ENCODE data around the gene WDR37. TPM values are rescaled to one million over a fixed set of nuclear protein-coding genes. Genes with fewer than 3 reads are reported as not detected.

The WDR37 gene
- total RNA-seq, 1 donor from 2014 or later = 12.5 TPM

DNA sequence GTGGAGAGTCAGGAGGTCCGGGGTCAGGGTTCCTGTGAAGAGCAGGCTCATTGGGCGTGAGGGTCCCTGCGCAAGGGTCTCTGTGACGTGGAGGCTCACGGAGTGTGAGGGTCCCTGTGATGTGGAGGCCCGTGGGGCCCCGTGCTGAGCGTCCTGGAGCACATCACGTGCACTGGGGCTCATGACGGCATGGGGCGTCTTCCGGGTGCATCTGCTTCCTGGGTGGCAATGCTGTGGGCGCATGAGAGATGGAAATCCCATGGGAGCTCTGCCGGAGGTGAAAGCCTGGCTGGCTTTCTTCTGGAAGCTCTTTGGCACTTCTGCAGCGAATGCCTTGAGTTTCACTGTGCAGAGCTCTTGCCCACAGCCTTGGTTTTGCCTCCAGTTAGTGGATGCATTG lies 71.4 kb downstream of the WDR37 start:
- Histone ChIP-seq H3K4me1 (ENCODE audit: control insufficient read depth in 3 of 3, insufficient read depth in 3 of 3, low read length in 3 of 3) (peaks cover 0 to 4% (median 0%) of the 10 kb centered on the region in 3 donors), H3K27me3 (ENCODE audit: control insufficient read depth in 3 of 3, insufficient read depth in 3 of 3, low read length in 3 of 3) (no peaks in the 10 kb centered on the region), H3K27ac (ENCODE audit: low read depth, low read length) (no peak overlapping the region), H3K9ac (ENCODE audit: low read depth in 1 of 3, low read length in 3 of 3) (no peak overlapping the region), H3K9me3 (ENCODE audit: control insufficient read depth in 3 of 3, low read length in 3 of 3) (no peaks in the 10 kb centered on the region), H3K36me3 (ENCODE audit: control insufficient read depth in 3 of 3, insufficient read depth in 3 of 3, low read length in 3 of 3) (peaks cover 59 to 63% (median 59%) of the 10 kb centered on the region in 3 donors), H3K4me3 (ENCODE audit: low read length in 3 of 3) (no peak overlapping the region)

DNA sequence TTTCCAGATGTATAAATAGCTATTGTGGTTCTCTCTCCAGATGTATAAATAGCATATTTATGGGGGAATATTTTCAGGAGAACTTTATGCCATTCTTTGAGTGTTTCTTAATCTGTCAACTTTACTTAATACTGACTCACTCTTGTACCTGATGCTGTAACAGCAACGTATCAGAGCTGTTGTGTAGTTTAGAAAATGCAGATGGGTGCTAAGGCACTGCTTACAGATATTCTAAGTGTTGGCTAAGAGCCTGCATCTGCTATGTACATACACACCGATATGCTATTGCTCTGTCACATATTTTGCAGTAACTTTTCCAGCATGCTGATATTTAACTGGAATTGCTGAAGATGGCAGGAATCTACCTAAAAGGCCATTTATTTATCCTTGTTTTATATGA lies 71.9 kb downstream of the WDR37 start:
- H3K4me3 ChIP-seq (ENCODE audit: low read length in 3 of 3) = no peak overlapping the region
- H3K4me1 ChIP-seq (ENCODE audit: control insufficient read depth in 3 of 3, insufficient read depth in 3 of 3, low read length in 3 of 3) = peaks cover 0 to 4% (median 0%) of the 10 kb centered on the region in 3 donors
- H3K9me3 ChIP-seq (ENCODE audit: control insufficient read depth in 3 of 3, low read length in 3 of 3) = no peaks in the 10 kb centered on the region
- H3K27ac ChIP-seq (ENCODE audit: low read depth, low read length) = no peak overlapping the region
- no peak overlapping the region for H3K9ac ChIP-seq (ENCODE audit: low read depth in 1 of 3, low read length in 3 of 3)
- H3K36me3 ChIP-seq (ENCODE audit: control insufficient read depth in 3 of 3, insufficient read depth in 3 of 3, low read length in 3 of 3) = peaks cover 57 to 63% (median 59%) of the 10 kb centered on the region in 3 donors
- H3K27me3 ChIP-seq (ENCODE audit: control insufficient read depth in 3 of 3, insufficient read depth in 3 of 3, low read length in 3 of 3) = no peaks in the 10 kb centered on the region

DNA sequence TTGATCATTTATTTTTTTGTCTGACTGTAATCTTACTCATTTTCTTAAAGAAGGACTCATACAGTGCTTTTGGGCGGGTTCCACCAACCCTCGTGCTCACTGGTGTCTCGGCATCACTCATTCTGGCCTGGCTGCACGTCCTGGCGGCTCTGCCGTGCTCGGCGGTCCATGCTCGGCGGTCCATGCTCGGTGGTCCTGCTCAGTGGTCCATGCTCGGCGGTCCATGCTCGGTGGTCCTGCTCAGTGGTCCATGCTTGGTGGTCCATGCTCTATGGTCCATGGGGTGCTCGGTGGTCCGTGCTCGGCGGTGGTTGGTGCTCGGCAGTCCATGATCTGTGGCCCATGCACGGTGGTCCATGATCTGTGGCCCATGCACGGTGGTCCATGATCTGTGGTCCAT lies 72.5 kb downstream of the WDR37 start:
- peaks cover 57 to 63% (median 59%) of the 10 kb centered on the region in 3 donors for H3K36me3 ChIP-seq (ENCODE audit: control insufficient read depth in 3 of 3, insufficient read depth in 3 of 3, low read length in 3 of 3)
- no peaks in the 10 kb centered on the region for H3K9me3 ChIP-seq (ENCODE audit: control insufficient read depth in 3 of 3, low read length in 3 of 3)
- no peak overlapping the region for H3K27ac ChIP-seq (ENCODE audit: low read depth, low read length)
- H3K27me3 ChIP-seq (ENCODE audit: control insufficient read depth in 3 of 3, insufficient read depth in 3 of 3, low read length in 3 of 3) = no peaks in the 10 kb centered on the region
- H3K4me1 ChIP-seq (ENCODE audit: control insufficient read depth in 3 of 3, insufficient read depth in 3 of 3, low read length in 3 of 3) = peaks cover 0 to 4% (median 0%) of the 10 kb centered on the region in 3 donors
- no peak overlapping the region for H3K4me3 ChIP-seq (ENCODE audit: low read length in 3 of 3)
- no peak overlapping the region for H3K9ac ChIP-seq (ENCODE audit: low read depth in 1 of 3, low read length in 3 of 3)

DNA sequence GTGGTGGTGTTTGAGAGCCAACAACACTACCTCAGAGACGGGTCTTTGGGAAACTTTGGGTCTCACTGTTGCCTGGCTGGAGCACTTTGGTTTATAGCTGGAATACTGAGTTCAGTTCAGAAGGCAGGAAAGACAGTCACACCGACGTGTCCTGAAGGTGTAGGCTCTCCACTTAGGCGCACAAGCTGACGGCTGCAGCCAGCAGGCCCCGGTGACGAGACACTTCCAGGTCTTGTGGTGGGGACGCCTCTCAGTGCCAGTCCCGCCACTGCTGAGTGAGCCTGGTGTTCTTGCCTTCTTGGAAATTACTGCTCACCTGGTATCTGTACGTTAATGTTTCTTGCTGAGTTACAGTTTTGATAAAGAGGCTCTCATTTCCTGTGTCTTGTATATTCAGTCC lies 74.0 kb downstream of the WDR37 start:
- H3K9me3 ChIP-seq (ENCODE audit: control insufficient read depth in 3 of 3, low read length in 3 of 3) = no peaks in the 10 kb centered on the region
- peaks cover 43 to 48% (median 46%) of the 10 kb centered on the region in 3 donors for H3K36me3 ChIP-seq (ENCODE audit: control insufficient read depth in 3 of 3, insufficient read depth in 3 of 3, low read length in 3 of 3)

DNA sequence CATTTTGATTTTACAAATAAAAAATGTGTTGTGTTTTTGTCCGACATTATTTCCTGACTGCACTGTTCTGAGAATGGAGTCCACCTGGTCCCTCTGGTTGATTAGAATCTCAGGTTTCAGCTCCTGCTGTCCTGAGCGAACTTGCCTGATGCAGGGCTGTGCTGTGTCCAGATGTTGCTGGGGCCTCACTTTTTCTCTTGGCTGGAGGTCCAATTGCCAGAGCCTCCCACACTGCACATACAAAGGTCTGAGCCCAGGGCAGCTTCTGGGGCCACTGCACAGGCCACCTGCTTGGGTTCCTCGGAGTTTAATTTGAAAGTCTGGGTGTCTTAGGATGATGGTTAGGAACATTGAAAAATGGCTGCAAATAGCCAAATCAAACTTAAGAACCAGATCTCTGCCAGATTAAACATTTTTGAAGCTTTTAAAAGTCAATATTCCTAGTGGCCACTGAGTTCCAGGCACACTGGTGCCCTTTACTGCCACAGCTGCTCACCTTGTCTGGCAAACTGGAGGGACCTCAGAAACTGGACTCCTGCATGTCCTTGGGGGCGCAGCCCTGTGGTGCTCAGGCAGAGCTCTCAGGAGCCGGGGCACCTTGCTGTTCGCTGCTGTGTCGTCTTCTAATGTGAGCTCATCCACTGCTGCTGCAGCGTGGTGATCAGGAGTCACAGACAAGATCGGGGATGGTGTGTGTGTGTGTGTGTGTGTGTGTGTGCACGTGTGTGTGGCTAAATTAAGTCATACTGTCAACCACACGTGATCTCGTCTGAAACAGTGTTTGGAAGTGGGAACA lies 75.0 kb downstream of the WDR37 start:
- H3K4me3 ChIP-seq (ENCODE audit: low read length in 3 of 3) = no peak overlapping the region
- peaks cover 36 to 42% (median 38%) of the 10 kb centered on the region in 3 donors for H3K36me3 ChIP-seq (ENCODE audit: control insufficient read depth in 3 of 3, insufficient read depth in 3 of 3, low read length in 3 of 3)
- no peaks in the 10 kb centered on the region for H3K9me3 ChIP-seq (ENCODE audit: control insufficient read depth in 3 of 3, low read length in 3 of 3)
- H3K27me3 ChIP-seq (ENCODE audit: control insufficient read depth in 3 of 3, insufficient read depth in 3 of 3, low read length in 3 of 3) = no peaks in the 10 kb centered on the region
- H3K4me1 ChIP-seq (ENCODE audit: control insufficient read depth in 3 of 3, insufficient read depth in 3 of 3, low read length in 3 of 3) = peaks cover 0 to 4% (median 0%) of the 10 kb centered on the region in 3 donors
- H3K27ac ChIP-seq (ENCODE audit: low read depth, low read length) = no peak overlapping the region
- H3K9ac ChIP-seq (ENCODE audit: low read depth in 1 of 3, low read length in 3 of 3) = no peak overlapping the region

More for the DNA sequence above, 74.0 kb downstream of the WDR37 start:
- Histone ChIP-seq H3K9ac (ENCODE audit: low read depth in 1 of 3, low read length in 3 of 3) (no peak overlapping the region), H3K4me1 (ENCODE audit: control insufficient read depth in 3 of 3, insufficient read depth in 3 of 3, low read length in 3 of 3) (peaks cover 0 to 4% (median 0%) of the 10 kb centered on the region in 3 donors), H3K27ac (ENCODE audit: low read depth, low read length) (no peak overlapping the region), H3K4me3 (ENCODE audit: low read length in 3 of 3) (no peak overlapping the region), H3K27me3 (ENCODE audit: control insufficient read depth in 3 of 3, insufficient read depth in 3 of 3, low read length in 3 of 3) (no peaks in the 10 kb centered on the region)

DNA sequence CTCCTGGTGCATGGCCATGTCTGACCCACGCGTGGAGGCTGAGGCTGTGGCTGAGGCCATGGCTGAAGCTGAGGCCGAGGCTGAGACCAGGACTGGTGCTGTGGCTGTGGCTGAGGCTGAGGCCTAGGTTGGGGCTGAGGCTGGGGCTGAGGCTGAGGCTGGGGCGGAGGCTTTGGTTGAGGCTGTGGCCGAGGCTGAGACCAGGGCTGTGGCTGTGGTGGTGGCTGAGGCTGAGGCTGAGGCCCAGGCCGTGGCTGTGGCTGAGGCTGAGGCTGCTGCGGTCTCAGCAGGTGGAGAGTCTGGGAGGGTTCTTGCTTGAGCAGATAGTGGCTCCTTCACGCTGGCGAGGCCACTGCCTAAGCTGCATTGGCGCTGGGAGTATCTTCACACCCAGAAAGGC lies 76.4 kb downstream of the WDR37 start:
- peaks cover 28 to 34% (median 33%) of the 10 kb centered on the region in 3 donors for H3K36me3 ChIP-seq (ENCODE audit: control insufficient read depth in 3 of 3, insufficient read depth in 3 of 3, low read length in 3 of 3)
- H3K9me3 ChIP-seq (ENCODE audit: control insufficient read depth in 3 of 3, low read length in 3 of 3) = no peaks in the 10 kb centered on the region

DNA sequence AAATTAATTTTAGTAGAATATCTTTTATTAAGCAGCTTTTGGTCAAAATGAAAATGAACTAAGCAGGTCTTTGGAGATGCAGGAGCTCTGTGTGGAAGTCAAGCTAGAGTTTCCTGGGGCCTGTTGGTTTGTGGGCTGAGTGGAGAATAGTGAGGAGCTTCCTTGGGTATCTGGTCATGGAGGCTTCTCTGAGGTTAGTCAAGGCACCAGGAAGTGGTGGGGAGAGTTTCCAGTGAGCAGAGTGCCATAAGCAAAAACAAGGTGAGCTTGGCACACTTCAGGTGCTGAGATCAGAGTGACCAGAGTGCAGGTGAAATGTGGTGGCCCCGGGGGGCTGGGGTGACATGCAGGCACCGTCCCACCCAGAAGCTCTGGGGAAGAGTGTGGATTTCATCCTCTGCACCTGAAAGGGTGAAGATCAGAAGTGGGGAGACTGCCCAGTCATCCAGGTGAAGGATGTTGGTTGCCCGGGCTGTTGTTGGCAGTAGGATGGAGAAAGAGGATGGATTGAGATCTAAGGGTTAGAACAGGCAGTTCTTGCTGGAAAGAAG lies 77.4 kb downstream of the WDR37 start:
- H3K27ac ChIP-seq (ENCODE audit: low read depth, low read length) = no peak overlapping the region
- no peak overlapping the region for H3K9ac ChIP-seq (ENCODE audit: low read depth in 1 of 3, low read length in 3 of 3)
- no peaks in the 10 kb centered on the region for H3K9me3 ChIP-seq (ENCODE audit: control insufficient read depth in 3 of 3, low read length in 3 of 3)
- no peaks in the 10 kb centered on the region for H3K27me3 ChIP-seq (ENCODE audit: control insufficient read depth in 3 of 3, insufficient read depth in 3 of 3, low read length in 3 of 3)
- H3K36me3 ChIP-seq (ENCODE audit: control insufficient read depth in 3 of 3, insufficient read depth in 3 of 3, low read length in 3 of 3) = peaks cover 28 to 32% (median 30%) of the 10 kb centered on the region in 3 donors
- no peak overlapping the region for H3K4me3 ChIP-seq (ENCODE audit: low read length in 3 of 3)
- H3K4me1 ChIP-seq (ENCODE audit: control insufficient read depth in 3 of 3, insufficient read depth in 3 of 3, low read length in 3 of 3) = no peaks in the 10 kb centered on the region

More for the DNA sequence above, 76.4 kb downstream of the WDR37 start:
- Histone ChIP-seq H3K4me1 (ENCODE audit: control insufficient read depth in 3 of 3, insufficient read depth in 3 of 3, low read length in 3 of 3) (peaks cover 0 to 4% (median 0%) of the 10 kb centered on the region in 3 donors), H3K27me3 (ENCODE audit: control insufficient read depth in 3 of 3, insufficient read depth in 3 of 3, low read length in 3 of 3) (no peaks in the 10 kb centered on the region), H3K9ac (ENCODE audit: low read depth in 1 of 3, low read length in 3 of 3) (no peak overlapping the region), H3K4me3 (ENCODE audit: low read length in 3 of 3) (no peak overlapping the region), H3K27ac (ENCODE audit: low read depth, low read length) (no peak overlapping the region)

DNA sequence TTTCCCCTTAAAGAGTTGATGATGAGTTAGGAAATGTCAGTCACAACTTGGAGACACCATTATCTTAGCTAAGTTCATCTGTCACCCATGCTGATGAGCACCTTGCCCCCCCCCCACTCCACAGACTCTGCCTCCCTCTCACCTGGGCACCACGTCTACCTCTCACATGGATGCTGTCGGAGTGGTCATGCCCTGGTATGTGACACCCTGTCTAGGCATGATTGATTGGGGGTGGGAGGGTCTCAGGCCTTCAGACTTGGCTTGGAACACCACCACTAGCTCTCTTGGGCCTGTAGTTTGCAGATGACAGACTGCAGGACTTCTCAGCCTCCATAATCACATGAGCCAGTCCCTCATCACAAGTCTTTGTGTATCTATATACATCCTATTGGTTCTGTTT lies 78.0 kb downstream of the WDR37 start:
- H3K9ac ChIP-seq (ENCODE audit: low read depth in 1 of 3, low read length in 3 of 3) = no peak overlapping the region
- H3K27ac ChIP-seq (ENCODE audit: low read depth, low read length) = no peak overlapping the region
- no peaks in the 10 kb centered on the region for H3K9me3 ChIP-seq (ENCODE audit: control insufficient read depth in 3 of 3, low read length in 3 of 3)
- H3K4me3 ChIP-seq (ENCODE audit: low read length in 3 of 3) = no peak overlapping the region
- no peaks in the 10 kb centered on the region for H3K4me1 ChIP-seq (ENCODE audit: control insufficient read depth in 3 of 3, insufficient read depth in 3 of 3, low read length in 3 of 3)
- no peaks in the 10 kb centered on the region for H3K27me3 ChIP-seq (ENCODE audit: control insufficient read depth in 3 of 3, insufficient read depth in 3 of 3, low read length in 3 of 3)
- H3K36me3 ChIP-seq (ENCODE audit: control insufficient read depth in 3 of 3, insufficient read depth in 3 of 3, low read length in 3 of 3) = peaks cover 23 to 26% (median 24%) of the 10 kb centered on the region in 3 donors

DNA sequence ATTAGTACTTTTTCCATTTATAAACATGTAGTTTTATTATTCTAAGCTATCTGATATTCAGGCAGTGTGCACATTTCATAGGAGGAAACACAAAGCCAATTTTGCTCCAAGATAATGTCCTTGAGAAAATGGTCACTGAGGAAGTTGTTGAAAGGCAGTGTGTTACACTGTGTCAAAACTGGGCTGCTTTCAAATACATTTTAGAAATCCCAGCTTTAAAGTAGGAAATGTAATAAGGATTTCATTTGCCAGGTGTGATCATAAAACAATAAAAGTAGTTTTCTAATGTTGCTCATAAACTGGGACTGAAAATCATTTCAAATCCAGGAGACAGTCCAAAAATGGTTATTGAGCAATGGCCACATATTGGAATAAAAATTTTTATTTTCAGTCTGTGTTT lies 80.1 kb downstream of the WDR37 start:
- no peaks in the 10 kb centered on the region for H3K4me1 ChIP-seq (ENCODE audit: control insufficient read depth in 3 of 3, insufficient read depth in 3 of 3, low read length in 3 of 3)
- H3K4me3 ChIP-seq (ENCODE audit: low read length in 3 of 3) = no peak overlapping the region
- no peaks in the 10 kb centered on the region for H3K27me3 ChIP-seq (ENCODE audit: control insufficient read depth in 3 of 3, insufficient read depth in 3 of 3, low read length in 3 of 3)
- H3K27ac ChIP-seq (ENCODE audit: low read depth, low read length) = no peak overlapping the region
- no peaks in the 10 kb centered on the region for H3K9me3 ChIP-seq (ENCODE audit: control insufficient read depth in 3 of 3, low read length in 3 of 3)
- no peak overlapping the region for H3K9ac ChIP-seq (ENCODE audit: low read depth in 1 of 3, low read length in 3 of 3)
- peaks cover 2 to 6% (median 3%) of the 10 kb centered on the region in 3 donors for H3K36me3 ChIP-seq (ENCODE audit: control insufficient read depth in 3 of 3, insufficient read depth in 3 of 3, low read length in 3 of 3)

DNA sequence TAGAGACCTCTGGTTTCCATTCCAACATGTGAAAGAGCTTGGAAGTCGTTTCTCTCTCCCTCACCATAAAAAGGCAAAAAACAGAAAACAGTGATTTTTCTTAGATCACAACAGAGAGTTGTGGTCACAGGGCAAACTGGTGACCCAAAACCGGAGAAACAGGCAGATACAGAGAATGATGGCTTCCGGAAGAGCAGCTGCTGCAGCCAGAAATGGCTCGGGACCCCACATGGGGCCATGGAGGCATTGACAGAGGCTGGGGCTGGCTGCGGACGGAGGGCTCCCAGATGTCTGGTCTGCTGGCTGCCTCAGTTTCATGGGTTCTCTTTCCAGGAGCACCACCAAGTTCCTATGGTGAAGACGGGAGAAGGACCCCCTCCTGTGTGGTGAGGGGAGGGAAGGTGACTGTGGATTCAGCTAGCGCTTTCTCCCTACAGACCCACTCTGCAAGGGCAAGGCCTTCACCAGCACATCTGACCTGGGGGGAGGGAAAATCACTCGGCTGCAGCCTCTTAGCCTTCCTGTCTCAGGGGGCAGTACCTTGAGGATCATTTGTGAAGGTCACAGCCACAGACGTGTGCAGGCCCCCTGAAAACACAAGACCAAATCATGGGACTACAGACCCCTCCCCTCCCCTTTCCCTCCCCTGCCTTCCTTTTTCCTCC lies 81.4 kb downstream of the WDR37 start:
- Histone ChIP-seq H3K4me3 (ENCODE audit: low read length in 3 of 3) (no peak overlapping the region), H3K27ac (ENCODE audit: low read depth, low read length) (no peak overlapping the region), H3K9me3 (ENCODE audit: control insufficient read depth in 3 of 3, low read length in 3 of 3) (no peaks in the 10 kb centered on the region), H3K4me1 (ENCODE audit: control insufficient read depth in 3 of 3, insufficient read depth in 3 of 3, low read length in 3 of 3) (no peaks in the 10 kb centered on the region), H3K36me3 (ENCODE audit: control insufficient read depth in 3 of 3, insufficient read depth in 3 of 3, low read length in 3 of 3) (no peaks in the 10 kb centered on the region), H3K27me3 (ENCODE audit: control insufficient read depth in 3 of 3, insufficient read depth in 3 of 3, low read length in 3 of 3) (no peaks in the 10 kb centered on the region), H3K9ac (ENCODE audit: low read depth in 1 of 3, low read length in 3 of 3) (no peak overlapping the region)
